Loucy (cell line): ENCODE results near the gene EPB41L2.
"Not testable (repeated sequence)": the region's sequence is repeated elsewhere in the genome, so short reads cannot be mapped to it uniquely, and the experiment has no call there.

Source experiments
- H2AFZ ChIP-seq: fragments of 200-600 bp; sonication (generic); 2 replicates; pipeline ENCODE4 v1.6.0; 2016; ENCODE audit warnings: antibody characterized with exemption, mild to moderate bottlenecking, low read length, moderate library complexity
- H3F3A ChIP-seq: fragments of 200-600 bp; 2 replicates; pipeline ENCODE4 v1.6.0; 2016; ENCODE audit warnings: antibody characterized with exemption, low read depth, mild to moderate bottlenecking
- H3K27me3 ChIP-seq: fragments of 200-600 bp; sonication (generic); 2 replicates; pipeline ENCODE4 v1.6.1; 2014; ENCODE audit warnings: low read length, mild to moderate bottlenecking; ENCODE audit not compliant: insufficient read depth, poor library complexity, severe bottlenecking
- H3K36me3 ChIP-seq: fragments of 200-600 bp; sonication (generic); 2 replicates; pipeline ENCODE4 v1.6.1; 2016; ENCODE audit warnings: low read length; ENCODE audit not compliant: insufficient read depth
- H3K4me1 ChIP-seq: fragments of 200-600 bp; sonication (generic); 2 replicates; pipeline ENCODE4 v1.5.1; 2014; ENCODE audit warnings: low read length, mild to moderate bottlenecking; ENCODE audit not compliant: insufficient read depth, poor library complexity, severe bottlenecking
- H3K4me2 ChIP-seq: fragments of 200-600 bp; sonication (generic); 2 replicates; pipeline ENCODE4 v1.6.0; 2014; ENCODE audit warnings: antibody characterized with exemption, low read length, low read depth, mild to moderate bottlenecking; ENCODE audit not compliant: poor library complexity, severe bottlenecking
- H3K4me3 ChIP-seq: fragments of 200-600 bp; sonication (generic); 2 replicates; pipeline ENCODE4 v1.5.1; 2014; ENCODE audit warnings: low read length, mild to moderate bottlenecking, mixed read lengths; ENCODE audit not compliant: poor library complexity, severe bottlenecking
- H3K79me2 ChIP-seq: fragments of 200-600 bp; sonication (generic); 2 replicates; pipeline ENCODE4 v1.6.1; 2014; ENCODE audit warnings: low read length; ENCODE audit not compliant: insufficient read depth
- H3K9ac ChIP-seq: fragments of 200-600 bp; sonication (generic); 2 replicates; pipeline ENCODE4 v1.6.0; 2014; ENCODE audit warnings: mild to moderate bottlenecking, low read depth, low read length, moderate library complexity; ENCODE audit not compliant: poor library complexity, severe bottlenecking
- H3K9me2 ChIP-seq: fragments of 200-600 bp; sonication (generic); replicated peaks from 2 replicates; pipeline ENCODE4 v1.6.1; 2016; ENCODE audit warnings: low read depth, low read length, mixed read lengths
- H3K9me3 ChIP-seq: fragments of 200-600 bp; sonication (generic); 2 replicates; pipeline ENCODE4 v1.6.1; 2014; ENCODE audit warnings: mild to moderate bottlenecking, antibody characterized with exemption, low read length, low read depth; ENCODE audit not compliant: insufficient read depth
- H4K20me1 ChIP-seq: fragments of 200-600 bp; sonication (generic); 2 replicates; pipeline ENCODE4 v1.6.0; 2014; ENCODE audit warnings: antibody characterized with exemption, low read length, mild to moderate bottlenecking; ENCODE audit not compliant: insufficient read depth, poor library complexity, severe bottlenecking
- CTCF ChIP-seq: fragments of 200-600 bp; sonication (generic); conservative IDR thresholded peaks from 2 replicates; pipeline ENCODE4 v1.5.1; 2014; ENCODE audit warnings: mild to moderate bottlenecking, antibody characterized with exemption, low read length
- EZH2phosphoT487 ChIP-seq: fragments of 200-600 bp; IDR thresholded peaks from 2 replicates; pipeline ENCODE4 v1.6.1; 2018; ENCODE audit warnings: antibody characterized with exemption, mild to moderate bottlenecking, moderate library complexity, borderline replicate concordance

EPB41L2 gene

GRCh38 chr6:130945401-130945919 is 117.6 kb downstream of the EPB41L2 start:
- Histone ChIP-seq H3F3A (no peaks in the 10 kb centered on the region), H3K27me3 (no peaks in the 10 kb centered on the region), H3K4me1 (no peaks in the 10 kb centered on the region), H3K4me2 (no peak overlapping the region), H2AFZ (no peak overlapping the region), H3K9ac (no peak overlapping the region), H4K20me1 (no peaks in the 10 kb centered on the region), H3K9me3 (no peaks in the 10 kb centered on the region), H3K79me2 (peaks cover 8% of the 10 kb centered on the region; the same call in 1 of the 2 replicates), H3K9me2 (no peaks in the 10 kb centered on the region), H3K36me3 (no peaks in the 10 kb centered on the region; the same call in 1 of the 2 replicates), H3K4me3 (no peak overlapping the region)
- TF ChIP-seq CTCF, result no peak
- TF ChIP-seq EZH2phosphoT487, result no peak

- Histone ChIP-seq H4K20me1 (no peaks in the 10 kb centered on the region), H3F3A (no peaks in the 10 kb centered on the region), H3K4me1 (no peaks in the 10 kb centered on the region), H3K4me2 (no peak overlapping the region), H2AFZ (no peak overlapping the region), H3K27me3 (no peaks in the 10 kb centered on the region), H3K9me2 (no peaks in the 10 kb centered on the region), H3K4me3 (no peak overlapping the region), H3K9me3 (no peaks in the 10 kb centered on the region), H3K9ac (no peak overlapping the region), H3K36me3 (no peaks in the 10 kb centered on the region; the same call in 1 of the 2 replicates), H3K79me2 (peaks cover 8% of the 10 kb centered on the region; the same call in 1 of the 2 replicates)
- TF ChIP-seq EZH2phosphoT487, result no peak
- TF ChIP-seq CTCF, result no peak
Observed at GRCh38 chr6:130944486-130944885, 118.6 kb downstream of the EPB41L2 start.

GRCh38 chr6:130943738-130944137 is 119.3 kb downstream of the EPB41L2 start:
- H4K20me1 ChIP-seq, result no peaks in the 10 kb centered on the region
- H3K9me3 ChIP-seq, result no peaks in the 10 kb centered on the region
- no peak for TF ChIP-seq CTCF
- no peak for TF ChIP-seq EZH2phosphoT487
- H3K27me3 ChIP-seq, result no peaks in the 10 kb centered on the region
- H3K9me2 ChIP-seq, result no peaks in the 10 kb centered on the region
- H3K36me3 ChIP-seq, result no peaks in the 10 kb centered on the region; the same call in 1 of the 2 replicates
- H3F3A ChIP-seq, result no peaks in the 10 kb centered on the region
- no peak overlapping the region for H3K9ac ChIP-seq
- H3K4me1 ChIP-seq, result no peaks in the 10 kb centered on the region
- peaks cover 8% of the 10 kb centered on the region; the same call in 1 of the 2 replicates for H3K79me2 ChIP-seq
- no peak overlapping the region for H2AFZ ChIP-seq
- no peak overlapping the region for H3K4me3 ChIP-seq
- H3K4me2 ChIP-seq, result no peak overlapping the region

GRCh38 chr6:130942752-130943151 is 120.3 kb downstream of the EPB41L2 start:
- H3K4me3 ChIP-seq, H3K36me3 ChIP-seq, H4K20me1 ChIP-seq, H2AFZ ChIP-seq, H3K27me3 ChIP-seq, H3F3A ChIP-seq, H3K4me2 ChIP-seq, H3K4me1 ChIP-seq, H3K9me2 ChIP-seq, H3K9ac ChIP-seq, H3K9me3 ChIP-seq, H3K79me2 ChIP-seq: not testable (repeated sequence)
